ENCODE measurements around the gene PTMA.
"Not testable (repeated sequence)": the region's sequence is repeated elsewhere in the genome, so short reads cannot be mapped to it uniquely, and the experiment has no call there.

PTMA gene

GRCh38 chr2:231701456-231702373 is 6.6 kb upstream of the PTMA start:
- DNase-seq = peak; percentile 80

- no peak for DNase-seq
Observed at GRCh38 chr2:231704017-231704416, 4.3 kb upstream of the PTMA start.

DNA sequence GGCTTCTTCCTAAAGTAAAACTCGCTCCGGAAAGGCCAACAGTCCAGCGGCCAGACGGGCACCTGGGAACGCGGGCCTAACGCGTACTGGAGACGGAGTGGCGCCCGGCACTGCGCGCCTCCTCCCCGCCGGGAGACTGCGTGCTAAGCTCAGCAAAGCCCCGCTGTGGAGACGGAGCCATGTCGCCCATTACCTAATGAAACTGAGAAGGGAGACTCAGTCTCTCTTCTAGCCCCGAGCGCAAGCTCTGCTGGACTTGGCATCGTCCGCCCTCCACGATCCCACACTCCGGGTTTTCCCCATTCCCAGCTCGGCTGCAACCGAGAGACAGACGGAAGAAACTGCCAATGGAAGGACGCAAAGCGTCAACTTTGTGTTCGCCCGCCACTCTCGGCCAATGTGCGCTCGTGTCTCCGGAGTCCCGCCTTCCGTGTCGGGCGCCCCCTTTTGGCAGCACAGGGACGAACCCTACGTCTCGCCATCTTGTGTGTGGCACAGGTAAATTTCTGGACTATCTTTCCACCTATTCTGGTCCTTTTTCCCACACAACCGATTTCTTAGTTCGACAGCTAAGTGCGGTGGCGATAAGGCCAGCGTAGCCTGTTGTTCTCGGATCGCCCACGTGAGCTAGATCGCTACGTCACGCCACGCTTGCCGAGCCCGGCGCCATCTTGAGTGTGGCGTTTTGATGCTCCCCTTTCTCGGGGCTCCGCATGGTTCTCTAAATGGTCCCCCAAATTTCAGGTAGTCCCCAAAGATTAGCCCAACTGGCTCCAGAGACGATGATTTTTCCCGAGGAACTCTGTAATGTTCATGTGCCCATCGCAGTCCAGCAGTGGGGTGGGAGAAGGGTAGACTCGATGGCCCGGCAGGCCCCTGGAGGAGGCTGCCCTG is 1.3 kb upstream of the PTMA start:
- peak; percentile 84 for DNase-seq

DNA sequence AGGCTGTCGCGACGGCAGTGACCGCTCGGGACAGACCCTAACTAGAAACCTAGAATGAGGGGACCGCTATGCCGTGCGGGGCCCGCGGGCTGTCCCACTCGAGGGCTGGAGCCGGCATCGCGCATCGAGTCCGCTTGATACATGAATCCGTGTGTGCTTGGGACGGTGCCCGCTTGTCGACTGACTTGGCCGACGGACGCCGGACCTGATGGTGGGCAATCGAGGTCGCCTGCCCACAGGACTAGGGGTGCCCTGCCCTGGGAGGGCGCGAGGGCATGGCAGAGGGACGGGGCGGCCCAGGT is 749 bp upstream of the PTMA start:
- no peak for DNase-seq

DNA sequence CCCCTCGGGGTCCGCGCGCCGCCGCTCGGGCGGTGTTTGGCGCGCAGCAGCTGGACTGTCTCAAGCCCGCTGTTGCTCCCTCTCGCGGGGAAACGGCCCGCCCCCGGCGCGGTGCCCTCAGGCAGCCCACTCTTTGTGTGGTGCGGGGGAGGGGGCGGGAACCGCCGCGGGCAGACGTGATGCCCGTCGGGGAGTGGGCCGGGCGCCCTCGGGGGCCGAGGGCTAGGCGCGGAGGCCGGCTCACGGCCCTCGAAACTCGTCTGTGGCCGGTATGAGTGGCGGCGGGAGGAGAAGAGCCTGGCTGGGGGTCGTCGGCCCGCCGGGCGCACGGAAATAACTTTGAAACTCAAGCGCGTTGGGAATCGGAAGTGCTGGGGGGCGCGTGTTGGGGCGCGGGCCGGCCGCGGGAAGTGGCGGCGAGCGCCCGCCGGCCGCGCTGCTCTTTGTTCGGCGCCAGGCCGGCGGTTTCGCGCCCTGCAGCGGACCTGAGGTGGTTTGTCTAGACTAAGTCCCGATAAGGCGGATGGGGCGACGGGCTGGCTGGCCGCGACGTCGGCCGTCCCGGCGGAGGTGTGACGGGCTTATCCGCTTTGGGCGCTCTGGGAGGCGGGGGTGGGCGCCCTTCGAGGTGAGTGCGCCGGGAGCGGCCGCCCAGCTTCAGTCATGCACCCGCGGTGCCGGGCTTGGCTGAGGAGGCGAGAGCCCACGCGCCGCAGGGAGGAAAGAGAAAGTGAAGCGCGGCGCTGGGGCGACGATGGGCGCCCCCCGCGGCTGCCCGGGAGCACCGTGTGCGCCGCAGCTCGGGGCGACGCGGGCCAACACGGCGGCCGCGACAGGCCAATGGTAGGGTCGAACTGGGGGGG is 679 bp downstream of the PTMA start:
- no peak for DNase-seq

GRCh38 chr2:231709636-231709980 is 1.3 kb downstream of the PTMA start:
- no peak for DNase-seq

DNA sequence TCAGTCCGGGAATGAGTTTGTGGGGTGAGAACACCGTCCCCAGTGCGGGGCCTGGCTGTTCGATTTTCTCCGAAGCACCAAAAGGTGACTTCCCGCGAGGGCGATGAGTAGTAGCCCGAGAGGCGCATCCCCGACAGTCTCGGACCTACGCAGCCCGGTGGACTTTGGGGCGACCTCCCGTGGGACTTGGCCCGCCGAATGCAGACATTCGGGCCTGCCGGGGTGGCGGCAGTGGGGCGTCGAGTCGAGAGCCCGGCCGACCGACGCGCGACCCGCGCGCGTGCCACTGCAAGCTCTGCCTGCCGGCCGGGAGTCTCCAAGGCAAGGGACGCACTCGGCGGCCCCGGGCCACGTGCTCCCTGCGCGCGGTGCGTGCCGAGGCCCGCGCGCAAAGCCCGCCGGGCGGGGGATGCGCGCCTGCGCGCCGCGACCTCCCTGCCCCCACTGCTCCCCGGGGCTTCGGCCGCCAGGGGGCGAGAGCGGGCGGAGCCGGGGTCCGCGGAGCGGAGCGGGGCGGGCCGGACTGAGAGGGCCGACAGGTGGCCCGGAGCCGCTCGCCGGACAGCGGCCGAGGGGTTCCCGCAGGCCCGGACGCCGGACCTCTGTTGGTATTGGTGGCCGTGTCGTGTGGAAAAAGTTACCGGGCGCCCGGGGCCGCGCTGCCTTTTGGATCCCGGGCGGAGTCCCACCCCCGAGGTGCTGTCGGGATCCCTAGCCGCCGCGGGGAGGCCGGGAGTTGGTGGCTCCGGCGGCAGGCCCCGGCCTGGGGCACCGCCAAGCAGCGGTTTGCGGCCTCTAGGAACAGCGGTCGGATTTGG is 1.9 kb downstream of the PTMA start:
- DNase-seq = peak; percentile 56

DNA sequence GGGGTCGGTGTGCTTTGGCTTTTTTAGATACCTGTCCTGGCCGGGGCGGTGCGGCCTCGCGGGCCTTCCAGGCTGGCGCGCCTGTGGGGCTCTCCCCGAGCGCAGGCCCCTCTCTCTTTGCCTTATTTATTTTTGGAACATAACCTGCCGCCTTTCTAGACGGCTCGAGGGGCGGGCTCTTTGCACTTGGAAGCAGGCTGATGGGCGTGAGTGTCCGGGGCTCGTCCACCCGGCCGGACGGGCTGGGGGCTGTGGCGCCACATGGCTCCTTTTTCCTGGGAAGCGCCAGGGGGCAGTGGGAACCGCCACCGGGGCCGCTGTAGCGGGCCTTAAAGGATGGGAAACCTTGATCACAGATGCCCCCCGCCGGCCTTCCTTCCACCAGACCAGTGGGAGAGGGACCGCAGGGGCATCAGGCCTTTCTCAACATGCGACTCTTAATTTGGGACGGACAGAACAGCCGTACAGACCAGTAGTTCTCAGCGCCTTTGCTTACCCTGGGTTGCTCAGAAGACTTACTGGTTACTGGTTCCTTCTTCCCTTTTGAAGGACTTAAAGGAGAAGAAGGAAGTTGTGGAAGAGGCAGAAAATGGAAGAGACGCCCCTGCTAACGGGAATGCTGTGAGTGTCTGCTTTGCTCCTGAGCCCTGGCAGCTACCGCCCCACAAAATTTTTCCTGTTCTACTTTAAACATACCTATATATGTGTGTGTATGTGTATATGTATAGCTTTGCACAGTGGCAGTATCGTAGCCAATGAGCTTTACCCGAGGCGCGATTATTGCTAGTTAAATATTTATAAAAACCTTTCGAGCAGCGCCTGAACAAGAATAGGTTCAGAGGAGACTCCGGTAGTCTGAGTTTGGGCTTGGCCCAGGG is 2.7 kb downstream of the PTMA start:
- no peak for DNase-seq

- DNase-seq = no peak
Observed at GRCh38 chr2:231711677-231712450, 3.5 kb downstream of the PTMA start.

DNA sequence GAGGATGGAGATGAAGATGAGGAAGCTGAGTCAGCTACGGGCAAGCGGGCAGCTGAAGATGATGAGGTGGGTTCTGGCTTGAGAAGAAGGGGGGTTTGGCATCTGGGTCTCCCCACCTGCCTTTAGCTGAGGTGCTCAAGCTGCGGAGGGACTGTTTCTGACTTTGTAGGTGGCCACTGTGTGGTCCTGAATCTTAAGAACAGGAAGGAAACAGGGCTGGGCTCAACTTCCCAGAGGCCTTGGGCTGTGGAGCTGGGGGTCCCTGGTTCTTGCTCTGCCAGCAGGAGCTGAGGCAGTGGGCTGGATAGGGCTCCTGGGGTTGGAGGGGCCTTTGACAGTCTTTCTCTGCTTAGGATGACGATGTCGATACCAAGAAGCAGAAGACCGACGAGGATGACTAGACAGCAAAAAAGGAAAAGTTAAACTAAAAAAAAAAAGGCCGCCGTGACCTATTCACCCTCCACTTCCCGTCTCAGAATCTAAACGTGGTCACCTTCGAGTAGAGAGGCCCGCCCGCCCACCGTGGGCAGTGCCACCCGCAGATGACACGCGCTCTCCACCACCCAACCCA is 4.2 kb downstream of the PTMA start:
- not testable (repeated sequence) for DNase-seq

DNA sequence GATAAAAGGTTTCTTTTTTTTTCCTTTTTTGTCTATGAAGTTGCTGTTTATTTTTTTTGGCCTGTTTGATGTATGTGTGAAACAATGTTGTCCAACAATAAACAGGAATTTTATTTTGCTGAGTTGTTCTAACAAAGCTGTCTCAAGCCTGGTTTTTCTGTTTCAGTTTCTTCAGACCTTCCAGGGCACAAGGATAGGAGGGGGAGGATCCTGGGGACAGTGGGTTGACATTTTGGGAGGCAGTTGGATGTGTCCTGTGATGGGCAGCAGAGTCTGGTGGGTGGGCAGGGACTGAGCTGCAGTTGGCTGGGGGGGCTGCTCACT is 5.0 kb downstream of the PTMA start:
- not testable (repeated sequence) for DNase-seq

- DNase-seq = peak; percentile 62
Observed at GRCh38 chr2:231713730-231714638, 5.7 kb downstream of the PTMA start.

- peak; percentile 53 for DNase-seq
Observed at GRCh38 chr2:231714639-231715498, 6.5 kb downstream of the PTMA start.

GRCh38 chr2:231715499-231715837 is 7.1 kb downstream of the PTMA start:
- DNase-seq = no peak

- no peak for DNase-seq
Observed at GRCh38 chr2:231715988-231716616, 7.8 kb downstream of the PTMA start.

GRCh38 chr2:231716666-231717280 is 8.4 kb downstream of the PTMA start:
- no peak for DNase-seq
